ENCODE results near the gene SCNM1. TPM values are rescaled to one million over a fixed set of nuclear protein-coding genes. Genes with fewer than 3 reads are reported as not detected.

SCNM1 gene
- polyA plus RNA-seq, 1 donor from 2014 or later = 106 TPM

GRCh38 chr1:151135433-151136385, 30.2 kb upstream of the SCNM1 start:
- no peak overlapping the region for H3K4me3 ChIP-seq (ENCODE audit: low read length)
- no peaks in the 10 kb centered on the region for H3F3A ChIP-seq (ENCODE audit: insufficient read depth, low read length, poor library complexity, severe bottlenecking)
- TF ChIP-seq SMC3 (conservative IDR thresholded peaks at IDR 0.05; ENCODE audit: poor library complexity) (no peak), REST (IDR thresholded peaks at IDR 0.05; ENCODE audit: borderline replicate concordance) (no peak), POLR2AphosphoS5 (IDR thresholded peaks at IDR 0.05) (no peak), RAD21 (conservative IDR thresholded peaks at IDR 0.05) (no peak), EP300 (conservative IDR thresholded peaks at IDR 0.05; ENCODE audit: poor library complexity, severe bottlenecking) (no peak), EZH2 (IDR thresholded peaks at IDR 0.05; ENCODE audit: borderline replicate concordance, insufficient read depth, low read length, poor library complexity, severe bottlenecking) (no peak), CTCF (IDR thresholded peaks at IDR 0.05; ENCODE audit: poor library complexity, severe bottlenecking) (no peak), MXI1 (conservative IDR thresholded peaks at IDR 0.05; ENCODE audit: poor library complexity, severe bottlenecking) (no peak), TAF1 (IDR thresholded peaks at IDR 0.05; ENCODE audit: low read depth) (no peak)
- no peak overlapping the region for H3K9ac ChIP-seq (ENCODE audit: low read length)
- H3K9me3 ChIP-seq (ENCODE audit: low read length) = no peaks in the 10 kb centered on the region
- no peaks in the 10 kb centered on the region for H3K9me2 ChIP-seq (ENCODE audit: insufficient read depth, low read length)
- no peak overlapping the region for H3K27ac ChIP-seq (ENCODE audit: low read length)
- H2AFZ ChIP-seq (ENCODE audit: low read depth, low read length) = no peak overlapping the region
- no peaks in the 10 kb centered on the region for H3K27me3 ChIP-seq (ENCODE audit: insufficient read depth, low read depth, low read length)
- peaks cover 6% of the 10 kb centered on the region for H3K36me3 ChIP-seq (ENCODE audit: insufficient read depth, low read length)
- no peak overlapping the region for H3K4me2 ChIP-seq (ENCODE audit: low read length)
- H3K79me2 ChIP-seq (replicated peaks; ENCODE audit: insufficient read depth, low read length) = no peaks in the 10 kb centered on the region
- no peaks in the 10 kb centered on the region for H4K20me1 ChIP-seq (ENCODE audit: insufficient read depth)

- Histone ChIP-seq H3K9ac (ENCODE audit: low read length) (no peak overlapping the region), H3K9me2 (ENCODE audit: insufficient read depth, low read length) (no peaks in the 10 kb centered on the region), H3K4me3 (ENCODE audit: low read length) (no peak overlapping the region), H4K20me1 (ENCODE audit: insufficient read depth) (no peaks in the 10 kb centered on the region), H3K27ac (ENCODE audit: low read length) (no peak overlapping the region), H3K9me3 (ENCODE audit: low read length) (no peaks in the 10 kb centered on the region), H3K4me2 (ENCODE audit: low read length) (no peak overlapping the region), H3K79me2 (replicated peaks; ENCODE audit: insufficient read depth, low read length) (peaks cover 4% of the 10 kb centered on the region), H3K36me3 (ENCODE audit: insufficient read depth, low read length) (peaks cover 6% of the 10 kb centered on the region), H3K27me3 (ENCODE audit: insufficient read depth, low read depth, low read length) (no peaks in the 10 kb centered on the region), H3F3A (ENCODE audit: insufficient read depth, low read length, poor library complexity, severe bottlenecking) (no peaks in the 10 kb centered on the region), H2AFZ (ENCODE audit: low read depth, low read length) (no peak overlapping the region)
- TF ChIP-seq SMC3 (conservative IDR thresholded peaks at IDR 0.05; ENCODE audit: poor library complexity) = no peak
- no peak for TF ChIP-seq EZH2 (IDR thresholded peaks at IDR 0.05; ENCODE audit: borderline replicate concordance, insufficient read depth, low read length, poor library complexity, severe bottlenecking)
- TF ChIP-seq TAF1 (IDR thresholded peaks at IDR 0.05; ENCODE audit: low read depth) = no peak
- no peak for TF ChIP-seq MXI1 (conservative IDR thresholded peaks at IDR 0.05; ENCODE audit: poor library complexity, severe bottlenecking)
- TF ChIP-seq REST (IDR thresholded peaks at IDR 0.05; ENCODE audit: borderline replicate concordance) = no peak
- TF ChIP-seq CTCF (IDR thresholded peaks at IDR 0.05; ENCODE audit: poor library complexity, severe bottlenecking) = no peak
- TF ChIP-seq POLR2AphosphoS5 (IDR thresholded peaks at IDR 0.05) = no peak
- no peak for TF ChIP-seq RAD21 (conservative IDR thresholded peaks at IDR 0.05)
- TF ChIP-seq EP300 (conservative IDR thresholded peaks at IDR 0.05; ENCODE audit: poor library complexity, severe bottlenecking) = no peak
These were observed 28.2 kb upstream of the SCNM1 start for GRCh38 chr1:151137789-151138188.

Measured in neural cell (in vitro differentiated cells).